Muscle of back (tissue), 11 donors: Measurements from ENCODE around the gene NECAB2. TPM values are rescaled to one million over a fixed set of nuclear protein-coding genes. Genes with fewer than 3 reads are reported as not detected.

Source experiments
- DNase-seq, 3 donors: peaks; one replicate each; pipeline versions ENCODE4 v3.0.0 to v3.0.0-alpha.2; 2013
- polyA plus RNA-seq, 10 donors: library from polyadenylated mRNA; unstranded; fragments of 120-200 nt; gene quantifications; one replicate each; pipeline ENCODE4 v1.2.1, GENCODE V29; 2013; ENCODE audit not compliant: insufficient read length in 10 of 10

NECAB2 gene
- polyA plus RNA-seq, 10 donors = 0.39 to 1.0 (median 0.82) TPM

GRCh38 chr16:83983491-83983890 lies 15.4 kb downstream of the NECAB2 start:
- DNase-seq = no peak

- DNase-seq = no peak
Observed at GRCh38 chr16:83989300-83989699, 21.3 kb downstream of the NECAB2 start.

- no peak for DNase-seq
Observed at GRCh38 chr16:83990492-83990891, 22.4 kb downstream of the NECAB2 start.

GRCh38 chr16:83992624-83993023 lies 24.6 kb downstream of the NECAB2 start:
- peak in 2 of 3 donors; percentile 19 to 56 for DNase-seq

GRCh38 chr16:83994087-83994486 lies 26.0 kb downstream of the NECAB2 start:
- DNase-seq = peak in 1 of 3 donors; percentile 45

- no peak for DNase-seq
Observed at GRCh38 chr16:83994703-83995102, 26.7 kb downstream of the NECAB2 start.

GRCh38 chr16:83995754-83996153 lies 27.7 kb downstream of the NECAB2 start:
- DNase-seq = no peak

- no peak for DNase-seq
Observed at GRCh38 chr16:83996481-83997252, 28.6 kb downstream of the NECAB2 start.

GRCh38 chr16:83998091-83998490 lies 30.0 kb downstream of the NECAB2 start:
- DNase-seq = no peak

- no peak for DNase-seq
Observed at GRCh38 chr16:84000989-84001642, 33.1 kb downstream of the NECAB2 start.

GRCh38 chr16:84001726-84002125 lies 33.7 kb downstream of the NECAB2 start:
- DNase-seq = no peak

- no peak for DNase-seq
Observed at GRCh38 chr16:84003038-84003437, 35.0 kb downstream of the NECAB2 start.

- DNase-seq = no peak
Observed at GRCh38 chr16:84004442-84004841, 36.4 kb downstream of the NECAB2 start.

- no peak for DNase-seq
Observed at GRCh38 chr16:84005391-84005790, 37.3 kb downstream of the NECAB2 start.

GRCh38 chr16:84007520-84007919 lies 39.5 kb downstream of the NECAB2 start:
- no peak for DNase-seq

- peak in 2 of 3 donors; percentile 14 to 38 for DNase-seq
Observed at GRCh38 chr16:84007965-84008364, 39.9 kb downstream of the NECAB2 start.

GRCh38 chr16:84009282-84009681 lies 41.2 kb downstream of the NECAB2 start:
- DNase-seq = no peak

- peak in 2 of 3 donors; percentile 9 to 15 for DNase-seq
Observed at GRCh38 chr16:84013787-84014569, 45.9 kb downstream of the NECAB2 start.

GRCh38 chr16:84014570-84015327 lies 46.7 kb downstream of the NECAB2 start:
- no peak for DNase-seq

- no peak for DNase-seq
Observed at GRCh38 chr16:84015399-84015798, 47.4 kb downstream of the NECAB2 start.

- DNase-seq = no peak
Observed at GRCh38 chr16:84016477-84016876, 48.4 kb downstream of the NECAB2 start.

- DNase-seq = no peak
Observed at GRCh38 chr16:84018710-84019109, 50.7 kb downstream of the NECAB2 start.
